GM19463 (cell line): ENCODE measurements around the gene TBCD.

ENCODE experiments used
- ATAC-seq: cut with Tn5 transposase; IDR thresholded peaks from one replicate; pipeline ENCODE4 v1.9.1; 2021; ENCODE audit warnings: mild to moderate bottlenecking, moderate library complexity; ENCODE audit not compliant: unreplicated experiment

TBCD gene

GRCh38 chr17:82897514-82898249, 145.8 kb downstream of the TBCD start:
- no peak for ATAC-seq

GRCh38 chr17:82898976-82899514, 147.2 kb downstream of the TBCD start:
- no peak for ATAC-seq

DNA sequence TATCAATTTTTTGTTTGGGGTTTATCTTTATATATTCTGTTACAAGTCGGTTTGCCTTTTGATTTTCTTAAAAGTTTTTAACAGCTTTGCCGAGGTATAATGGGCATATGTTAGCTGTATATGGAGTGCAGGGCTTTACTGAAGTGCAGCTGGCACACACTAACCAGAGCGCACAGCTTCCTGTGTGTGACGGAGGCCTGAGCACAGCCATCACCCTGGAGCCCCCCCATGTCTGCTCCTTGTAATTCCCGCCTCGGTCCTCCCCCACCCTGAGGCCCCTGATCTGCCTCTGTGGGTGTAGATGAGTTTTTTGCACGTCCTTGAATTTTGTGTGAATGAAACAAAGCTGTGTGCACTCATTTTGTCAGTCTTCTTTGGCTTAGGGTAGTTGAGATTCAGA, 148.1 kb downstream of the TBCD start:
- ATAC-seq: no peak

DNA sequence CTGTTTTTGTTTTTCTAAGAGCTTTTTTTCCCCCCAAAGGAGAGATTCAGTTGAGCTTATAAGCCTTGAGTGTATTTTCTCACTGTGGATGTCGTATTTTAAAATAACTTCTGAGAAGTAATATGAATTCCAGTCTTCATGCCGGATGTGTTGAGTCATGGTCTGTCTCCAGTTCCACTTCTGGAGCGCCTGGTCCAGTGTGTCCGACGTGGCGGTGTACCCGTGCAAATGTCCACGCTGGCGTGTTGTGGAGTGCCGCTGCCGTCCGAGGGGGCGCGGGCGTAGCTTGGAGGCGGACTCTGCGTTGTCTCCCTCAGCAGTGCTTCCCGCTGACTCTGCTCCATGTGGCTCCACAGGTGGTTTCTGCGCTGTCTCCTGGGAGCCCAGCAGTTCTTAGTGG, 148.9 kb downstream of the TBCD start:
- ATAC-seq: no peak

- ATAC-seq: no peak
Measured at GRCh38 chr17:82901356-82901755, 149.5 kb downstream of the TBCD start.

DNA sequence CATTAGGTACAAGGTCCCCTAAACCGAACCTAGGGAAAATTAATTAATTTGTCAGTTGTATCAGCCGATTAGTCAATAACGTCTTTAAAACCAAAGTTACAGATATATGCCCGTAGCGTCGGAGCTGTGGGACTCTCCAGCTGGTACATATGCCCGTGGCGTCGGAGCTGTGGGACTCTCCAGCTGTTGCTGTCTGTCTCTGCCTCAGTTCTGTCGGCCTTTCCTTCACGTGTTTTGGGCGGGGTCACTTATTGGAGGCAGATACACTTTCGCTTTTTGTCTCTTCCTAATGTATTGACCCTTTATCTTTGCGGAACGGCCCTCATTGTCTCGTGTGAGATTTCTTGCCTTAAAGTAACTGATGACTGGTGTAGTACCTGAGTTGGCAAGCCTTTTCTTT, 150.0 kb downstream of the TBCD start:
- no peak for ATAC-seq

DNA sequence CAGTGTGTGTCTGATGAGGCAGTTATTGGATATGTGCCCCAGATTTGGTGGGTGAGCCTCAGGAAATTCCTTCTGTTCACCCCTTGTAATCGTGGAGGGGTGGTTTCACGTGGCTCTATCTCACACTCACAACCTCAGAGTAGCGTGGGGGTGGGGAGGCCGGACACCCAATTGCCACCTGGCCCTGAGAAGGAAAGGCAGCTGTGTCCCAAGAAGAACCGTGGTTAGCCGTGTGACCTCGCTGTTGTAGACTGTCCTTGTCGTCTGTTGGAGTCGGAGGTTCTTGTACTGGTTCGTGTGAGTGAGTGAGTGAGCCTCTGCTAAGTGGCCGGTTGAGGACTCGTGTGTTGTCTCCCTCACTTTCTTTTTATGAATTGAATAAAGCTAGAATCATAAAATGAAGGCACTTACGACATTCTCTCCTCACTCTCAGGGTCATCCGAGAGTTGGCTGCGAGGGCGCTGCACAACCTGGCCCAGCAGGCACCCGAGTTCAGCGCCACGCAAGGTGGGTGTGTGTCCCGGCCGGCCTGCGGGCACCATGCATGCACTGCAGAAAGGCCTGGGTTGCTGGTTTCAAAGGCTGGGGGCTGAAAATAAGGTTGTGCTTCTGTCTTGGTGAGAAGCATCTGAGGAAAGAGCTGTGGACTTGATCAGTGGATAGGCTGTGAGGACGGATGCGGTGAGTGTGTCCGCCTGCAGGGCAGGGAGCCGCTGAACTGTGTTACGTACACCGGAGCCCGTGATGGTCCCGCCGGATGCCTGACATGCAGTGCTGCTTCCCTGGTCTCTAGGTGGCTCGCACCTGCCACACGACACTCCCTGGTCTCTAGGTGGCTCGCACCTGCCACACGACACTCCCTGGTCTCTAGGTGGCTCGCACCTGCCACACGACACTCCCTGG, 151.4 kb downstream of the TBCD start:
- ATAC-seq: no peak

- ATAC-seq: no peak
Measured at GRCh38 chr17:82905130-82905529, 153.3 kb downstream of the TBCD start.

DNA sequence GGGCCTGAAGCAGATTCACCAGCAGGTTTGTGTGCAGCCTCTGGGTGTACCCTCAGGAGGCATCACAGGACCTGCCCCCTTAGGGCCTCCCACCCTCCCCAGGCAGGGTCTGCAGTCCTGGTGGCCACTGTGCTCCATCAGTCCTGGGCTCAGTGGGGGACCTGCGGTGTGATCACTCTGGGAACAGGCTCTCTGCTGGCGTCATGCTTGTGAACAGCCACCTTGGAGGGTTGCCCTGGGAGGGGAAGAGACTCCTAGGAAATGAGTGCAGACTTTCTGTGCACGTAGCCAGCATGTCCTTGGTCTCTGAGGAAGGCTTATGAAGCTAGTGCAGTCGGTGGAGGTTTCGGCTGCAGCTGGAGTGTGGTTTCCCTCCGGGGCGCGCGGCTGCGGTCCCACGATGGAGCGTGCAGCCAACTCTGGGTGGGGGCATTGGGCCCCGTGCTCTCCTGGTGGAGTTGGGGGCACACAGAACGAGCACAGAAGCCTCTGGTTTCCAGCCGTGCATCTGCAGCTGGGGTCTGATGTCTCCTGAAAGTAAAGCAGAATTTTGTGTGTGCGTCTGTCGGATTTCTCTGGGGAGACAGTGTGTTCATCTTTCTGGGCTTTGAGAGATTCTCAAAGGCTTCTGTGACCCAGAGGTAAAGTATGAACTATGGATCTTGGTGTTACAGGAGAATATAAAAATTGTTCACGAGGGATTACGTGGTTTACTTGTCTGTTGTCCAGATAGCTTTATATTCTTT, 156.1 kb downstream of the TBCD start:
- ATAC-seq: no peak

DNA sequence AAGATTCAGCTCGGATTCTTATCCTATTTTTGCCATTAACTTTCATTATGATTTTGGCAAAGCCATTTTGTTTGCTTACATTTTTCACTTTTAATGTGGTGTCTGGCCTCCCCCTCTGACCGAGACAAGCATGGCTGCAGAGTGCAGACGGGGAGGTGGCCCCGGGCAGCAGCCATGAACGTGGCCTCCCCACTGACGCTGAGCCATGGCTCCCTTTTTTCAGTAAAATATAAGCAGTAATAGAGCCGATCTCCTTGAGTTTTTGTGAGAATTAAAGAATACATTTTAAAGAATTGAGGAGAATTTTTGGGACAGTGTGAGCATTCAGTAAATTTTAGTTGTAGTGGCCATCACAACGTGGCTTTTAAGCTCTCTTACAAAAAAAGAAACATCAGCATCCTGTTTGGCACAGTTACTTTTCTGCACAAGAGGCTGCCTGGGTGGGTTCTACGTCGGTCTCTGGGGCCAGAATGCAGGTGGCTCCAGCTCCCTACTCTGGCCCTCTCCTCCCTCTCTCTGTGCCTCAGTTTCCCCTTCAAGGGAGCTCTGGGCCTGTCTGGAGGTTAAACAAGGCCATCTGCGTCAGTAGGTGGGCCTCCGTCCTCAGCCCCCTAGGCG, 156.8 kb downstream of the TBCD start:
- no peak for ATAC-seq

DNA sequence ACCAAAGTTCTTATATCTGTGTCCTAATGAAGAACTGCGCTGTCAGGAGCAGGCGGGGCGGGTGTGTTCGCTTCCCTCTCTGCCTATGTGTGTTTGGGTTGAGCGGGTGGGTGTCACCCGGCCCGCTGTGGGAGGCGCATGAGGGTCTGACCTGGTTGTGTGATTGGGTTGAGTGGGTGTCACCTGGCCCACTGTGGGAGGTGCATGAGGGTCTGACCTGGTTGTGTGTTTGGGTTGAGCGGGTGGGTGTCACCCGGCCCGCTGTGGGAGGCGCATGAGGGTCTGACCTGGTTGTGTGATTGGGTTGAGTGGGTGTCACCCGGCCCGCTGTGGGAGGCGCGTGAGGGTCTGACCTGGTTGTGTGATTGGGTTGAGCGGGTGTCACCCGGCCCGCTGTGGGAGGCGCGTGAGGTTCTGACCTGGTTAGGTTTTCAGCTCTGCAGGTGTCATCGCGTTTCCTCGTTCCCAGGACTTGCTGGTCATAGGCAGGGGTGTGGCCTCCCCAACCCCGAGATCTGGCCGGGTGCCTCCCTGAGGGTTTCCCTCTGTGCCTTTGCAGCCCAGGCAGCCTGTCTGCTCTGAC, 157.5 kb downstream of the TBCD start:
- no peak for ATAC-seq

DNA sequence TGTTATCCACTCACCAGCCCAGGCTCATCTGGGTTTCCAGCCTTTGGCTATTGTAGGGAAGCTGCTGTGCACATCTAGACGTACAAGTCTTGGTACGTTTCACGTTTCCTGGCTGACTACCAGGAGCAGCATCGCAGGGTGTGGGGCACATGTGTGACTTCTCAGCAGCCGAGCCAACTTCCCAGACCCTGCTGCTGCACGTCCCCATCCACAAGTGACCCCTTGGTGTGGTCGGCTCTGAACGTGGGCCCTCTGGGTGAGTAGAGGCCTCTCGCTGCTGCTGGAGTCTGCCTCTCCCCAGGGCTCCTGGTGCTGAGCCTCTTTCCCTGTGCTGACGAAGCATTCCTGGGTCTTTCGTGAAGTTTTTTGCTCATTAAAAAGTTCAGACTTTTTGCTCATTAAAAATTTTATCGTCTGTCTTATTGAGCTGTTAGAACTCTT, 158.2 kb downstream of the TBCD start:
- no peak for ATAC-seq

DNA sequence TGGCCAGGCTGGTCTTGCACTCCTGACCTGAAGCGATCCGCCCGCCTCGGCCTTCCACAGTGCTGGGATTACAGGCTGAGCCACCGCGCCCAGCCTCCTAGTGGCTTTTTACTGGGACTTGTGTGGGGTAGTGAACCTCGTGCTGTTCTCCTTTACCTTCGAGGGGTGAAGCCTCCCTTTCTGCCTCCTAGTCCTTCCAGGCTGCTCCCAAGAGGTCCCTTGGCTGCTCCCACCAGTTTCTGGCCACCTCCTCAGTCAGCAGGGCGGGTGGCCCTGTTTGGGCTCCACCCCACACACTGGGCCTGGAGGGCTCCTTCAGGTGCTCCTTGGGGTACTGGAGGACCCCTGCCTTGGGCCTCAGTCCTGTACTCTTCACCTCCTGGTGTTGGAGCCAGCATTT, 158.9 kb downstream of the TBCD start:
- ATAC-seq: no peak

DNA sequence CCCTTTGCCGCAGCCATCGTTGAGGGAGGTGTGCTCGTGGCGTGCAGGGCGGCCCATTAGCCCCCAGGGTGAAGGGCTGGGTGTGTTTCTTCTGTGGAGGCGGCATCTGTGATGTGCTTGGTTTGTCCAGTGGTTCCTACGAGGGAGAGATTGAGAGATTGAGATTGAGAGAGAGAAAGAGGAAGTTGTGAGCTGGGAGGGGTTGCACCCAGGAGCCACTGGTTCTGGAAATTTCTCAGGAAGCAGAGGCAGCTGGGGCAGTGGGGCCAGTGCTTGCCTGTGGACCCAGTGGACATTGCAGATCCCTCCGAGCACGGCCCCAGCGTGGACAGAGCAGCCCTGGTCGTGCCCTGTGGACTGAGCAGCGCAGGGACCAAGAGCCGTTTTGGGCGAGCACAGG, 160.0 kb downstream of the TBCD start:
- ATAC-seq: no peak

GRCh38 chr17:82912484-82913089, 160.7 kb downstream of the TBCD start:
- no peak for ATAC-seq

DNA sequence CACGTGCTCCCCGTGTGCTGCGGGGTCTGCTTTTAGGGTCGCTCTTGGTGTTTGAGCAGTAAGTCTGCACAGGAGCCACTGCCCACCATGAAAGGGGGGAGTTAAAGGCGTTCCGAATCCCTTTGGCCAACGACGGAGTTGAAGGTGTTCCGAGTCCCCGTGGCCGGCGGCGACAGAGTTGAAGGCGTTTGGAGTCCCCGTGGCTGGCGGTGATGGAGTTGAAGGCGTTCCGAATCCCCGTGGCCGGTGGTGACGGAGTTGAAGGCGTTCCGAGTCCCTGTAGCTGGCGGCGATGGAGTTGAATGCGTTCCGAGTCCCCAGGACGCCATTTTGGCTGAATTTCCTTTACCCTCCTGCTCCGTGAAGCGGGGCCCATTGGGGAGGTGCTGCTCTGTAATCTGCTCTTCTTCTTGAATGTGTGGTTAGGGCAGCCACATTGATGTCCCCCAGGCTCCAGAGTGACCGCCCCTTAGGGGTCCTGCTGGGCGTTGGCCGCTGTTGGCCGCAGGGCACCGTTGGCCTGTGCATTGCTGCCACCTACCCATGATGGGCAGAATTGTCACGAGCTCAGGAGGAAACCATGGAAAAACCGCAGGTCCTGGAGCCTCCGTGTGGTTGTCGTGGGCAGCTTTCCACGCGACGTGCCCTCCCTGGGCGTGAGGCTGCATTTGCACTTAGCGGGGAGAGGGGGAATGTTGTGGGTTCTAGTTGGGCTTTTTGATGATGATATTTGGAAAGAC, 161.6 kb downstream of the TBCD start:
- no peak for ATAC-seq

DNA sequence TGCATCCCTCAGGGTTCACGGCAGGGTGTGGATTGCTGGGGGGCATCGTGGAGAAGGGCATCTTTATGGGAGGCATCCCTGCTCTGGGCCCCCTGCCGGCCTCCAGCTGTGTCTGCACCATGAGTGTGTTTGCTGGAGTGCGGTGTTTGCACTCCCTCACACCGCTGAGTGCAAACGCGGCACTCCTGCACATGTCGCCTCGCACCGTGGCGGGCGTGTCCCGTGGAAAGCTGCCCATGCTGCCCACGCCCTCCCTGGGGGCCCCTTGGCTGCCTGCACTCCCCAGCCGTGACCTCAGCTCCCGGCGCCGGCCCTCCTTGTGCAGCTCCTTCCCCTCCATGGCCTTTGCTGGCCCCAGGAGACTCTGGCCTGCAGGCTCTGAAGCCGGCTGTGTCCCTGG, 162.5 kb downstream of the TBCD start:
- no peak for ATAC-seq

GRCh38 chr17:82915010-82915756, 163.3 kb downstream of the TBCD start:
- no peak for ATAC-seq

DNA sequence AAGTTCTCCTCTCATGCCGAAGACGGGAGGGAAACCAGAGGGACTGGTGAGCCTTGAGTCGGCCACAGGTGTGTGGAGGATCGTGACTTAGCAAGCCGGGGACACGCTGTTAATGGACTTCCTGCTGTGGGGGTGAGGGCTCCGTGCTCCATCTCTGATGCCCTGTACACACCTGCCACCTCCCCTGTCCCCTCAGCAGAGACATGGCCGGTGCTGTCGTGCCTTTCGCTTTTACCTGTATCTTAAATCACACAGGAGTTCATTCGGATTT, 163.8 kb downstream of the TBCD start:
- ATAC-seq: no peak
